GM12801 (cell line): ENCODE data around the gene MREG.

Source experiments
- TF ChIP-seq, protein P1 (sequence below): IDR thresholded peaks from one replicate; pipeline ENCODE4 v1.5.1; 2011; ENCODE audit warnings: control low read depth; ENCODE audit not compliant: insufficient read length; ENCODE audit errors: extremely low read depth

The MREG gene

DNA sequence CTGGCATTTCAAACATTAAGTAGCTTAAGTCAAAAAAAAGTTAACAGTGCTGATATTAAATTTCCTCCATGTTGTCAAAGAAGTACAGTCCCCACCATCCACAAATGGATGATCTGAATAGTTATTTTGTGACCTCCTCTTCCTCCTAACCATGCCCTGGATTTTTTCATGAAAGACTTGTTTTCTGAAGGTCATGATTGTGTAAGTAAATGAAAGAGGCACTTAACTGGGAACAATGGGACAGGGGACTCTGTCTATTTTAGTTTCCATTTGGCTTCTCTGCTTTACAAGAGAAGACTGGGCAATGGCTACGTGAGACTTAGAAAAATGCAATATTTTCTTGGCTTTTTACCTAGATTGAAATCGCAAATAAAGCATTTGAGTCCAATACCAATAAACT is 36.1 kb upstream of the MREG start:
- TF ChIP-seq, protein P1, sequence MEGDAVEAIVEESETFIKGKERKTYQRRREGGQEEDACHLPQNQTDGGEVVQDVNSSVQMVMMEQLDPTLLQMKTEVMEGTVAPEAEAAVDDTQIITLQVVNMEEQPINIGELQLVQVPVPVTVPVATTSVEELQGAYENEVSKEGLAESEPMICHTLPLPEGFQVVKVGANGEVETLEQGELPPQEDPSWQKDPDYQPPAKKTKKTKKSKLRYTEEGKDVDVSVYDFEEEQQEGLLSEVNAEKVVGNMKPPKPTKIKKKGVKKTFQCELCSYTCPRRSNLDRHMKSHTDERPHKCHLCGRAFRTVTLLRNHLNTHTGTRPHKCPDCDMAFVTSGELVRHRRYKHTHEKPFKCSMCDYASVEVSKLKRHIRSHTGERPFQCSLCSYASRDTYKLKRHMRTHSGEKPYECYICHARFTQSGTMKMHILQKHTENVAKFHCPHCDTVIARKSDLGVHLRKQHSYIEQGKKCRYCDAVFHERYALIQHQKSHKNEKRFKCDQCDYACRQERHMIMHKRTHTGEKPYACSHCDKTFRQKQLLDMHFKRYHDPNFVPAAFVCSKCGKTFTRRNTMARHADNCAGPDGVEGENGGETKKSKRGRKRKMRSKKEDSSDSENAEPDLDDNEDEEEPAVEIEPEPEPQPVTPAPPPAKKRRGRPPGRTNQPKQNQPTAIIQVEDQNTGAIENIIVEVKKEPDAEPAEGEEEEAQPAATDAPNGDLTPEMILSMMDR = no peak

DNA sequence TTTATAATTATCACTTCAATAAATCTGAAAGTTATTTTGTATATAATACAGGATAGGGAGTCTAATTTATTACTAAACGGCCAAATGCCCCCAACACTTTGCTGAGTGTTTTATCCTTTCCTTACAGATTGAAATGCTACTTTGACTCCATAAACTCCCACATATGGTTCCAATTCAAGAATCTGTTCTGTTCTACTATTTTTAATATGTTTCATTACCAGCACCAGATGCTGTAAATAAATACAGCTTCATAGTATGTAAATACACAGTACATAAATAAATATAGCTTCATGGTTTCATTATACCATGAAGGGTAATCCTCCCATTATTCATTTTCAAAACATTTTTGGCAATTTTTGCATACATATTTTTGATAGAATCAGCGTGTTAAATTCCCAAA is 34.0 kb upstream of the MREG start:
- TF ChIP-seq, protein P1 = no peak

DNA sequence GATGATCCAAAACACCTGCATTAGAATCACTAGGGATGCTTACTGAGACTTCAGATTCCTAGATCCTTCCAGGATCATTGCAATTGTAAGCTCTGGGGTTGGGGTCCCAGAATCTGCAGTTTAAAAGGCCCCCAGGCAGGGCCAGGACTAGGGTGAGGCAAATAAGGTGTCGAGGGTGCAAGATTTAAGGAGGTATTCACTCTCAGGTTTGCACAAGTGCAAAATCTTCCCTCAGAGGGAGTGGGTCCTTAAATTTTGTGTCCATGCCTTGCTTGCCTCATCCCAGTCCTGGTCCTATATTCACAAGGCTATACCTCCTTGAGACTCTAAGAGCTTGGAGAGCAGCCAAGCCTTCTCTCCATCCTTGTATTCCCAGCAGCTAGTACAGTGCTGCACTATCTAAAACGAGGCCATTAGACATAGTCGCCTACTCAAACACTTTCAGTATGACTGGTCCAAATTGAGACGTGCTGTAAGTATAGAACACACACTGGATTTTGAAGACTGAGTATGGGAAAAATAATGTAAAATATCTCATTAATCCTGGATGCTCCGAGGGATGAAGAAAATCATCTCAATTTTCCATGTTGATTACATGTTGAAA is 31.6 kb upstream of the MREG start:
- TF ChIP-seq, protein P1 = no peak

DNA sequence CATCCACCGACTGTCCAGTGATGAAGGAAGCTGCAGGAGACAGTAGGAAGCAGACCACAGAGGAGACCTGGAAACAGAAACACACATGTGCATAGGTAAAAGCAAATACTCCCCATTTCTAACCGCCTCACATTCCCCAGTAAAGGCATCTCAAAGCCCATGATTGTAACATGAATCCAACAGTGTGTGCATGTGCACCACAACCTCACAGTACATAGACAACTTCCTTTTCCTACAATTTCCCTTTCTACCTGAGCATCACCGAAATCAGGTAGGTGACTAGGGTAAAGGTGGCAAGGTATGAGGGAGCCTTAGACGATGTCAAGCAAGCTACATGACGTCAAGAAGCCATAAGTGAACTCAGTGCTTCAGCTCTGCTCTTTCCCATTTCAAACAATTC is 30.6 kb upstream of the MREG start:
- TF ChIP-seq, protein P1 = no peak

DNA sequence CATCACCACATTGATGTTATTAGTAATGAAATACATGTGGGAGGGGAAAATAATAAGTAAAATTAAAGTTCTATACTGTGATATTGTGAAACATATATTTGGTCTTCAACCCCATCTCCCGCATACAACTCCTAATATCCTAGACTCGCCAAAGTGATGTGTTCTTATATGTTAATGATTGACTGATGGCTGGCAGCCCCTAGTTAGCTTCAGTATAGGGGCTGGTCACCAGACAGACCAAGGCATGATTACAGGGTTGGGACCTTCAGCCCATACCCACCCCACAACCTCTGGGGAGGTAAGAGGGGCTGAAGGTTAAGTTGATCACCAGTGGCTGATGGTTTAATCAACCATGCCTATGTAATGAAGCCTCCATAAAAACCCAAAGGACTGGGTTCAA is 28.1 kb upstream of the MREG start:
- TF ChIP-seq, protein P1 = no peak

DNA sequence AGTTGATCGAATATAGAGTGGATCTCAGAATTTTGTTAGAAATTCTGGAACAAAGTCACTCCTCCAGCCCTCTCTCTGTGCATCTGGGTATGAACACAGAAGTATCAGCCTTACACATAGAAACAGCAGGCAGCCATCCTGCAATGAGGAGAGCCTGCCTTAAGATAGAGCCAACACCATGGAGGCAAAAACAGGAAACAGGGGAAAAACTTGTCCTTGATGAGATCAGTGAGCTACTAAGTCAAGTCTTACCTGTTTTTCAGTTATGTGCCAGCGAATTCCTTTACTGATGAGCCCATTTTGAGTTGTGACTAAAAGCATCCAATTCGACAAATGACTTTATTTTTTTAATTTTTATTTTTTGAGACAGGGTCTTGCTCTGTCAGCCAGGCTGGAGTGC is 26.6 kb upstream of the MREG start:
- TF ChIP-seq, protein P1 = no peak

DNA sequence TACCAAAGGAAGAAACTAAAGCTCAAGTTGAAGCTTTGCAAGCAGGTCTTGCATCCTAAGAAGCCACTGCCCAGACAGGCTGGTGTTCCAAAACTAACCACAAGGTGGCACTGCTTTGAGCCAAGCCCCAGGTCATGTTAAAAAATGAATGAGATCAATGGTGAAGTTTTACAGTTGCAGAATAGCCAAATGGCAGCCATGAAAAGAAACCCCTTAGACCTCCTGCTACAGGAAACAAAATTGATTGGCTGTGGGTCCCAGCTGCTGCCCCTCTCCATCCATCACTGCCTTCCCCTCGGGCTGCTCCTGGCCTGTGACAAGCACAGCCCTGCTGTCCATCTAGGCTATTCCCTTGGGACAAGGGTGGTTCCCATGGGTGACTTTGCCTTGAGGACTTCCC is 20.7 kb upstream of the MREG start:
- TF ChIP-seq, protein P1 = peak; percentile 73
